Transverse colon (tissue), 4 donors: Measurements from ENCODE around the gene GALNT18. TPM values are rescaled to one million over a fixed set of nuclear protein-coding genes. Genes with fewer than 3 reads are reported as not detected.

ENCODE experiments used
- DNase-seq: peaks from one replicate; pipeline ENCODE4 v3.0.0-alpha.2; 2019
- H3K27ac ChIP-seq, 4 donors: fragments of 200-600 bp; sonication (generic); 2 replicates each; pipeline ENCODE4 v1.5.1; 2016 to 2018; ENCODE audit warnings: inconsistent platforms in 4 of 4
- H3K27me3 ChIP-seq: fragments of 200-600 bp; sonication (generic); 2 replicates; pipeline ENCODE4 v1.5.1; 2017; ENCODE audit warnings: inconsistent platforms
- H3K36me3 ChIP-seq, 4 donors: fragments of 200-600 bp; sonication (generic); 2 replicates each; pipeline ENCODE4 v1.5.1; 2017 to 2019; ENCODE audit warnings: inconsistent platforms in 4 of 4
- H3K4me1 ChIP-seq, 4 donors: fragments of 200-600 bp; sonication (generic); 2 replicates each; pipeline ENCODE4 v1.5.1; 2017 to 2020; ENCODE audit warnings: inconsistent platforms in 4 of 4
- H3K4me3 ChIP-seq, 4 donors: fragments of 200-600 bp; sonication (generic); 1 replicate in 1 of 4; 2 replicates in 3 of 4; pipeline versions ENCODE4 v1.5.1 to v1.6.1; 2017 to 2019; ENCODE audit warnings: inconsistent platforms in 4 of 4
- H3K9me3 ChIP-seq, 2 donors: fragments of 200-600 bp; sonication (generic); 2 replicates each; pipeline ENCODE4 v1.5.1; 2017 to 2019; ENCODE audit warnings: inconsistent platforms in 2 of 2
- CTCF ChIP-seq, 5 experiments: fragments of 200-600 bp in 3 of 5; fragments of 450-650 bp in 2 of 5; sonication (generic) in 3 of 5; IDR thresholded peaks; 1 replicate in 2 of 5; 2 replicates in 3 of 5; pipeline ENCODE4 v1.5.1; 2016 to 2017; ENCODE audit warnings: antibody characterized with exemption in 5 of 5, inconsistent platforms in 3 of 5, mild to moderate bottlenecking in 2 of 5, moderate library complexity in 1 of 5
- EP300 ChIP-seq: sonication (generic); formaldehyde crosslinking; IDR thresholded peaks from one replicate; pipeline ENCODE4 v1.6.1; 2017; ENCODE audit warnings: antibody characterized with exemption, low read depth
- POLR2A ChIP-seq: fragments of 450-650 bp; IDR thresholded peaks from one replicate; pipeline ENCODE4 v1.6.1; 2016; ENCODE audit warnings: antibody characterized with exemption, mild to moderate bottlenecking, moderate library complexity
- POLR2AphosphoS5 ChIP-seq, 3 donors: sonication (generic); formaldehyde crosslinking; IDR thresholded peaks; one replicate each; pipeline ENCODE4 v1.6.1; 2016; ENCODE audit warnings: antibody characterized with exemption in 3 of 3
- WGBS, 2 donors: methylation state at CpG; one replicate each; pipeline ENCODE4 v1.1.5; 2018; ENCODE audit warnings: low coverage in 1 of 2; 5-methylcytosine and 5-hydroxymethylcytosine counted together
- in situ Hi-C, 4 donors: fragments of 200-750 bp; cut with MboI; loops; one replicate each; pipeline versions ENCODE4 v1.15.0 to v1.15.1; 2017; ENCODE audit warnings: low sequenced_read_pairs in 3 of 4, low pct_ligation_motif_present in 1 of 4, low pct_unique_long_range_greater_than_20kb in 1 of 4
- intact Hi-C: fragments of 100-400 bp; cut with DNase I; formaldehyde crosslinking; loops from one replicate; pipeline ENCODE4 v1.15.1; 2023; ENCODE audit warnings: low total_unique reads
- total RNA-seq, 4 donors: library from RNA; depleted of rRNA; stranded (reverse); fragments of >200 nt; gene quantifications; one replicate each; pipeline ENCODE4 v1.1.0, GENCODE V29; 2016

Gene GALNT18
- total RNA-seq, 4 donors from 2014 or later, result 5.6 to 22.1 (median 8.4) TPM

- TF ChIP-seq CTCF (IDR thresholded peaks at IDR 0.05), result no peak
- TF ChIP-seq EP300, result no peak
- TF ChIP-seq POLR2A, result no peak
- no peak for TF ChIP-seq POLR2AphosphoS5 (IDR thresholded peaks at IDR 0.05)
- H3K36me3 ChIP-seq, result no peaks in the 10 kb centered on the region
- in situ Hi-C loops, result no loop called here
- H3K4me3 ChIP-seq, result no peak overlapping the region
- WGBS, 2 donors, result 73 to 79% methylated on average over 2 to 3 of the region's 3 CpGs
- H3K27me3 ChIP-seq, result no peaks in the 10 kb centered on the region
- peaks cover 3 to 31% (median 21%) of the 10 kb centered on the region in 4 donors for H3K4me1 ChIP-seq
- no peaks in the 10 kb centered on the region for H3K9me3 ChIP-seq
- no peak for DNase-seq
- intact Hi-C loops, result no loop called here
- peak overlapping the region in 2 of 4 donors; percentile 5 to 40 for H3K27ac ChIP-seq
Measured at GRCh38 chr11:11536650-11537049, 85.2 kb downstream of the GALNT18 start.

GRCh38 chr11:11535611-11536010, 86.2 kb downstream of the GALNT18 start:
- H3K27ac ChIP-seq, result no peak overlapping the region
- 80% methylated on average over 6 of the region's 6 CpGs; no CpG with 5 or more reads in 1 of the 2 donors for WGBS, 2 donors

GRCh38 chr11:11534981-11535380, 86.8 kb downstream of the GALNT18 start:
- WGBS, 2 donors, result 53% methylated on average over 4 of the region's 4 CpGs; no CpG with 5 or more reads in 1 of the 2 donors
- in situ Hi-C loops, result no loop called here

More at GRCh38 chr11:11535611-11536010, 86.2 kb downstream of the GALNT18 start:
- Histone ChIP-seq H3K9me3 (no peaks in the 10 kb centered on the region), H3K4me1 (peaks cover 3 to 31% (median 21%) of the 10 kb centered on the region in 4 donors), H3K4me3 (no peak overlapping the region), H3K27me3 (no peaks in the 10 kb centered on the region), H3K36me3 (no peaks in the 10 kb centered on the region)
- in situ Hi-C loops (no loop called here), intact Hi-C loops (no loop called here)
- no peak for DNase-seq
- TF ChIP-seq EP300 (no peak), POLR2AphosphoS5 (IDR thresholded peaks at IDR 0.05) (no peak), CTCF (IDR thresholded peaks at IDR 0.05) (no peak)

GRCh38 chr11:11533751-11534150, 88.1 kb downstream of the GALNT18 start:
- TF ChIP-seq CTCF (IDR thresholded peaks at IDR 0.05) (no peak), POLR2AphosphoS5 (IDR thresholded peaks at IDR 0.05) (no peak), POLR2A (no peak), EP300 (no peak)

More at GRCh38 chr11:11534981-11535380, 86.8 kb downstream of the GALNT18 start:
- Histone ChIP-seq H3K4me3 (no peak overlapping the region), H3K36me3 (no peaks in the 10 kb centered on the region), H3K27me3 (no peaks in the 10 kb centered on the region), H3K4me1 (peaks cover 3 to 31% (median 21%) of the 10 kb centered on the region in 4 donors), H3K9me3 (no peaks in the 10 kb centered on the region), H3K27ac (no peak overlapping the region)
- no peak for DNase-seq
- intact Hi-C loops, result no loop called here
- TF ChIP-seq POLR2A (no peak), EP300 (no peak), POLR2AphosphoS5 (IDR thresholded peaks at IDR 0.05) (no peak), CTCF (IDR thresholded peaks at IDR 0.05) (no peak)

More at GRCh38 chr11:11533751-11534150, 88.1 kb downstream of the GALNT18 start:
- no peak overlapping the region for H3K27ac ChIP-seq
- no peak overlapping the region for H3K4me3 ChIP-seq
- H3K4me1 ChIP-seq, result peaks cover 3 to 25% (median 20%) of the 10 kb centered on the region in 4 donors
- no peaks in the 10 kb centered on the region for H3K9me3 ChIP-seq
- H3K27me3 ChIP-seq, result no peaks in the 10 kb centered on the region
- no peaks in the 10 kb centered on the region for H3K36me3 ChIP-seq
- DNase-seq, result no peak
- in situ Hi-C loops, result no loop called here
- intact Hi-C loops, result no loop called here
- 80 to 88% methylated on average over 2 to 7 of the region's 7 CpGs for WGBS, 2 donors
